ENCODE data around the gene ARID2.

- TF ChIP-seq CTCF (IDR thresholded peaks at IDR 0.05) (no peak), POLR2A (IDR thresholded peaks at IDR 0.05) (no peak), POLR2AphosphoS5 (IDR thresholded peaks at IDR 0.05) (no peak)
These were observed 46.0 kb downstream of the ARID2 start for GRCh38 chr12:45775465-45775864.

Measured in breast epithelium (tissue), 3 donors.